ENCODE data around the gene NUP210. TPM values are rescaled to one million over a fixed set of nuclear protein-coding genes. Genes with fewer than 3 reads are reported as not detected.

The NUP210 gene
- total RNA-seq, 1 experiment from 2014 or later: 64.0 TPM

GRCh38 chr3:13427662-13428603 lies 7.8 kb upstream of the NUP210 start:
- CTCF ChIA-PET: no interaction called here
- H3K79me2 ChIP-seq (ENCODE audit: low read length): no peaks in the 10 kb centered on the region
- no peaks in the 10 kb centered on the region for H3F3A ChIP-seq (ENCODE audit: low read length, unreplicated experiment)
- no peak overlapping the region for H2AFZ ChIP-seq (ENCODE audit: low read length)
- H3K9ac ChIP-seq (ENCODE audit: low read length): no peak overlapping the region
- H3K9me3 ChIP-seq (ENCODE audit: low read length): no peaks in the 10 kb centered on the region
- no TSS peak for BruUV-seq (replicated peaks)
- H3K4me2 ChIP-seq (ENCODE audit: low read length): no peak overlapping the region
- peaks cover 6% of the 10 kb centered on the region; the same call in 1 of the 2 replicates for H3K4me1 ChIP-seq (ENCODE audit: insufficient read depth, low read length)
- no peaks in the 10 kb centered on the region for H4K20me1 ChIP-seq (ENCODE audit: low read length)
- DNase-seq (no peak), ATAC-seq (no peak)
- no peaks in the 10 kb centered on the region for H3K9me2 ChIP-seq (replicated peaks; ENCODE audit: low read length)
- H3K4me3 ChIP-seq (ENCODE audit: low read length): no peak overlapping the region
- TF ChIP-seq EZH2 (IDR thresholded peaks at IDR 0.05; ENCODE audit: low read length, unreplicated experiment): no peak
- no peak for TF ChIP-seq CTCF (conservative IDR thresholded peaks at IDR 0.05; ENCODE audit: low read depth, low read length)
- no peak for TF ChIP-seq EZH2phosphoT487 (IDR thresholded peaks at IDR 0.05; ENCODE audit: borderline replicate concordance, low read length)
- no peaks in the 10 kb centered on the region for H3K27me3 ChIP-seq (ENCODE audit: low read length)
- POLR2A ChIA-PET (ENCODE audit: unreplicated experiment): no interaction called here
- H3K27ac ChIP-seq (ENCODE audit: low read length): no peak overlapping the region
- intact Hi-C loops (cut with micrococcal nuclease): no loop called here
- no peaks in the 10 kb centered on the region for H3K36me3 ChIP-seq (ENCODE audit: low read depth, low read length)

GRCh38 chr3:13426591-13426990 lies 6.5 kb upstream of the NUP210 start:
- no TSS peak for BruUV-seq (replicated peaks)
- no peak for DNase-seq
- H3F3A ChIP-seq (ENCODE audit: low read length, unreplicated experiment): no peaks in the 10 kb centered on the region
- ATAC-seq: no peak
- TF ChIP-seq EZH2phosphoT487 (IDR thresholded peaks at IDR 0.05; ENCODE audit: borderline replicate concordance, low read length): no peak
- TF ChIP-seq EZH2 (IDR thresholded peaks at IDR 0.05; ENCODE audit: low read length, unreplicated experiment): no peak
- no peak for TF ChIP-seq CTCF (conservative IDR thresholded peaks at IDR 0.05; ENCODE audit: low read depth, low read length)
- ChIA-PET POLR2A (ENCODE audit: unreplicated experiment) (no interaction called here), CTCF (no interaction called here)
- H4K20me1 ChIP-seq (ENCODE audit: low read length): no peaks in the 10 kb centered on the region
- H3K9me2 ChIP-seq (replicated peaks; ENCODE audit: low read length): no peaks in the 10 kb centered on the region
- H3K36me3 ChIP-seq (ENCODE audit: low read depth, low read length): no peaks in the 10 kb centered on the region
- H3K4me3 ChIP-seq (ENCODE audit: low read length): no peak overlapping the region
- no peaks in the 10 kb centered on the region for H3K9me3 ChIP-seq (ENCODE audit: low read length)
- peaks cover 6% of the 10 kb centered on the region; the same call in 1 of the 2 replicates for H3K4me1 ChIP-seq (ENCODE audit: insufficient read depth, low read length)
- H3K27ac ChIP-seq (ENCODE audit: low read length): no peak overlapping the region
- H3K27me3 ChIP-seq (ENCODE audit: low read length): no peaks in the 10 kb centered on the region
- intact Hi-C loops (cut with micrococcal nuclease): no loop called here
- no peak overlapping the region for H3K9ac ChIP-seq (ENCODE audit: low read length)
- H3K4me2 ChIP-seq (ENCODE audit: low read length): no peak overlapping the region
- no peak overlapping the region for H2AFZ ChIP-seq (ENCODE audit: low read length)
- no peaks in the 10 kb centered on the region for H3K79me2 ChIP-seq (ENCODE audit: low read length)

GRCh38 chr3:13425689-13426088 lies 5.6 kb upstream of the NUP210 start:
- intact Hi-C loops (cut with micrococcal nuclease): no loop called here
- H3K79me2 ChIP-seq (ENCODE audit: low read length): no peaks in the 10 kb centered on the region
- no peak overlapping the region for H3K4me2 ChIP-seq (ENCODE audit: low read length)
- H3K9me3 ChIP-seq (ENCODE audit: low read length): no peaks in the 10 kb centered on the region
- no peak for ATAC-seq
- no peaks in the 10 kb centered on the region for H3F3A ChIP-seq (ENCODE audit: low read length, unreplicated experiment)
- H3K36me3 ChIP-seq (ENCODE audit: low read depth, low read length): no peaks in the 10 kb centered on the region
- no peak overlapping the region for H3K4me3 ChIP-seq (ENCODE audit: low read length)
- H3K9me2 ChIP-seq (replicated peaks; ENCODE audit: low read length): no peaks in the 10 kb centered on the region
- H3K4me1 ChIP-seq (ENCODE audit: insufficient read depth, low read length): peaks cover 6% of the 10 kb centered on the region; the same call in 1 of the 2 replicates
- POLR2A ChIA-PET (ENCODE audit: unreplicated experiment): no interaction called here
- DNase-seq: no peak
- no TSS peak for BruUV-seq (replicated peaks)
- no peak overlapping the region for H3K9ac ChIP-seq (ENCODE audit: low read length)
- H4K20me1 ChIP-seq (ENCODE audit: low read length): no peaks in the 10 kb centered on the region
- no peak overlapping the region for H3K27ac ChIP-seq (ENCODE audit: low read length)
- CTCF ChIA-PET: no interaction called here
- no peaks in the 10 kb centered on the region for H3K27me3 ChIP-seq (ENCODE audit: low read length)
- H2AFZ ChIP-seq (ENCODE audit: low read length): no peak overlapping the region
- TF ChIP-seq EZH2phosphoT487 (IDR thresholded peaks at IDR 0.05; ENCODE audit: borderline replicate concordance, low read length) (no peak), CTCF (conservative IDR thresholded peaks at IDR 0.05; ENCODE audit: low read depth, low read length) (no peak), EZH2 (IDR thresholded peaks at IDR 0.05; ENCODE audit: low read length, unreplicated experiment) (no peak)
